Ishikawa (cell line): ENCODE data around the gene HOXA4.

Experiments
- CEBPB ChIP-seq: IDR thresholded peaks from 2 replicates; pipeline ENCODE4 v1.6.1; 2012
- CREB1 ChIP-seq: IDR thresholded peaks from 2 replicates; pipeline ENCODE4 v1.6.1; 2012; ENCODE audit warnings: low read depth
- EGR1 ChIP-seq: IDR thresholded peaks from 2 replicates; pipeline ENCODE4 v1.6.1; 2012
- EP300 ChIP-seq: IDR thresholded peaks from 2 replicates; pipeline ENCODE4 v1.6.1; 2012; ENCODE audit warnings: borderline replicate concordance
- FOXM1 ChIP-seq: IDR thresholded peaks from 2 replicates; pipeline ENCODE4 v1.6.1; 2012; ENCODE audit warnings: low read depth, borderline replicate concordance
- MAX ChIP-seq: IDR thresholded peaks from 2 replicates; pipeline ENCODE4 v1.6.1; 2012
- NFIC ChIP-seq: IDR thresholded peaks from 2 replicates; pipeline ENCODE4 v1.6.1; 2012
- RAD21 ChIP-seq: IDR thresholded peaks from 2 replicates; pipeline ENCODE4 v1.6.1; 2012; ENCODE audit warnings: low read depth
- REST ChIP-seq: IDR thresholded peaks from 2 replicates; pipeline ENCODE4 v1.6.1; 2012; ENCODE audit warnings: low read depth, mild to moderate bottlenecking
- TAF1 ChIP-seq: IDR thresholded peaks from 2 replicates; pipeline ENCODE4 v1.6.1; 2012; ENCODE audit warnings: low read depth, mild to moderate bottlenecking
- TCF12 ChIP-seq: IDR thresholded peaks from 2 replicates; pipeline ENCODE4 v1.6.1; 2012; ENCODE audit warnings: low read depth
- TEAD4 ChIP-seq: IDR thresholded peaks from 2 replicates; pipeline ENCODE4 v1.6.1; 2012
- USF1 ChIP-seq: IDR thresholded peaks from 2 replicates; pipeline ENCODE4 v1.6.1; 2012
- YY1 ChIP-seq: IDR thresholded peaks from 2 replicates; pipeline ENCODE4 v1.6.1; 2012; ENCODE audit warnings: low read depth
- ZBTB7A ChIP-seq: IDR thresholded peaks from 2 replicates; pipeline ENCODE4 v1.6.1; 2012; ENCODE audit warnings: low read depth

HOXA4 gene

GRCh38 chr7:27091941-27092818, 38.4 kb downstream of the HOXA4 start:
- no peak for TF ChIP-seq MAX
- TF ChIP-seq CEBPB = no peak
- no peak for TF ChIP-seq TAF1
- TF ChIP-seq TEAD4 = no peak
- no peak for TF ChIP-seq RAD21
- TF ChIP-seq CREB1 = no peak
- no peak for TF ChIP-seq TCF12
- no peak for TF ChIP-seq ZBTB7A
- no peak for TF ChIP-seq FOXM1
- no peak for TF ChIP-seq REST
- TF ChIP-seq YY1 = no peak
- no peak for TF ChIP-seq EGR1
- TF ChIP-seq USF1 = no peak
- no peak for TF ChIP-seq EP300
- TF ChIP-seq NFIC = no peak

GRCh38 chr7:27091105-27091504, 39.5 kb downstream of the HOXA4 start:
- no peak for TF ChIP-seq RAD21
- no peak for TF ChIP-seq TEAD4

- TF ChIP-seq REST = no peak
- TF ChIP-seq USF1 = no peak
- TF ChIP-seq CREB1 = no peak
- TF ChIP-seq NFIC = no peak
- no peak for TF ChIP-seq TCF12
- TF ChIP-seq EP300 = no peak
- no peak for TF ChIP-seq FOXM1
- no peak for TF ChIP-seq RAD21
- TF ChIP-seq YY1 = no peak
- no peak for TF ChIP-seq TAF1
Observed at GRCh38 chr7:27088002-27088922, 42.3 kb downstream of the HOXA4 start.

GRCh38 chr7:27083646-27084045, 46.9 kb downstream of the HOXA4 start:
- TF ChIP-seq MAX (no peak), NFIC (no peak), CEBPB (no peak), ZBTB7A (no peak), YY1 (no peak), TAF1 (no peak), REST (no peak), TCF12 (no peak), RAD21 (no peak), FOXM1 (no peak)
